Smooth muscle cell (in vitro differentiated cells): ENCODE results near the gene SCAPER. TPM values are rescaled to one million over a fixed set of nuclear protein-coding genes. Genes with fewer than 3 reads are reported as not detected.

ENCODE experiments used
- DNase-seq: peaks from one replicate; lab custom pipeline; 2025; ENCODE audit not compliant: unreplicated experiment; lab: John Stamatoyannopoulos, UW
- H2AFZ ChIP-seq: fragments of 200-600 bp; sonication (generic); 2 replicates; pipeline ENCODE4 v1.6.0; 2016; ENCODE audit warnings: antibody characterized with exemption, low read depth, mild to moderate bottlenecking
- H3F3A ChIP-seq: fragments of 200-600 bp; sonication (generic); 2 replicates; pipeline ENCODE4 v1.6.0; 2017; ENCODE audit warnings: antibody characterized with exemption, low read depth
- H3K27ac ChIP-seq: fragments of 200-600 bp; sonication (generic); 2 replicates; pipeline ENCODE4 v1.5.1; 2016; ENCODE audit warnings: low read depth, mild to moderate bottlenecking
- H3K27me3 ChIP-seq: fragments of 200-600 bp; sonication (generic); 2 replicates; pipeline ENCODE4 v1.6.1; 2016; ENCODE audit warnings: low read depth, mild to moderate bottlenecking
- H3K36me3 ChIP-seq: fragments of 200-600 bp; sonication (generic); 2 replicates; pipeline ENCODE4 v1.5.1; 2016; ENCODE audit warnings: low read depth
- H3K4me1 ChIP-seq: fragments of 200-600 bp; sonication (generic); 2 replicates; pipeline ENCODE4 v1.5.1; 2016; ENCODE audit warnings: low read depth
- H3K4me2 ChIP-seq: fragments of 200-600 bp; sonication (generic); 2 replicates; pipeline ENCODE4 v1.6.0; 2016; ENCODE audit warnings: mild to moderate bottlenecking
- H3K4me3 ChIP-seq: fragments of 200-600 bp; sonication (generic); 2 replicates; pipeline ENCODE4 v1.5.1; 2016; ENCODE audit warnings: mild to moderate bottlenecking
- H3K79me2 ChIP-seq: fragments of 200-600 bp; sonication (generic); 2 replicates; pipeline ENCODE4 v1.6.0; 2016; ENCODE audit warnings: low read depth, mild to moderate bottlenecking
- H3K9ac ChIP-seq: fragments of 200-600 bp; sonication (generic); 2 replicates; pipeline ENCODE4 v1.6.0; 2016; ENCODE audit warnings: low read depth
- H3K9me3 ChIP-seq: fragments of 200-600 bp; sonication (generic); replicated peaks from 2 replicates; pipeline ENCODE4 v1.5.1; 2016; ENCODE audit warnings: low read depth
- H4K20me1 ChIP-seq: fragments of 200-600 bp; sonication (generic); 2 replicates; pipeline ENCODE4 v1.6.0; 2016; ENCODE audit warnings: low read depth
- WGBS: methylation state at CpG from one replicate; pipeline ENCODE4 v1.1.7; 2016; ENCODE audit warnings: low lambda C conversion rate; 5-methylcytosine and 5-hydroxymethylcytosine counted together
- polyA plus RNA-seq: library from polyadenylated mRNA; unstranded; fragments of >200 nt; fragmentation: Nextera tagmentation; extraction: Ambion mirVana; gene quantifications from 2 replicates; pipeline ENCODE4 v1.2.1, GENCODE V29; 2016
- total RNA-seq: library from RNA; depleted of rRNA; stranded (reverse); fragments of >200 nt; gene quantifications from 2 replicates; pipeline ENCODE4 v1.2.3, GENCODE V29; 2014
- TF ChIP-seq, protein P1 (sequence below): fragments of 200-600 bp; sonication (generic); IDR thresholded peaks from 2 replicates; pipeline ENCODE4 v1.5.1; 2017; ENCODE audit warnings: borderline replicate concordance, mild to moderate bottlenecking, antibody characterized with exemption; ENCODE audit not compliant: insufficient read depth, poor library complexity, severe bottlenecking

SCAPER gene
- total and polyA plus RNA-seq, 2 experiments from 2014 or later: 6.6 to 34.3 TPM

DNA sequence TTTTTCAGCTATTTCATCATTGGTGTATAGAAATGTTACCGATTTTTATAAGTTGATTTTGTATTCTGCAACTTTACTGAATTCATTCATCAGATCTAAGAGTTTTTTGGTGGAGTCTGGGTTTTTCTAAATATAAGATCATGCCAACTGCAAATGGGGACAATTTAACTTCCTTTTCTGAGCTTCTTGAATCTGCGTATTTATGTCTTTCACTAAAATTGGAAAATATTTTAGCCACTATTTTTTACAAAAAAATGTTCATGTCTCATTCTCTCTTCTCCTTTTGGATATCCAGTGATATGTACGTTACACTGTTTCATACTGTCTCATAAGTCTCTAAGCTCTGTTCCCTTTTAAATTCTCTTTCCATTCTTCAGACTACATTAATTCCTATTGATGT, 444.8 kb downstream of the SCAPER start:
- no peaks in the 10 kb centered on the region for H3K79me2 ChIP-seq
- H3K4me2 ChIP-seq: no peak overlapping the region
- no peaks in the 10 kb centered on the region for H3K36me3 ChIP-seq
- no peaks in the 10 kb centered on the region for H3K27me3 ChIP-seq
- TF ChIP-seq, protein P1, sequence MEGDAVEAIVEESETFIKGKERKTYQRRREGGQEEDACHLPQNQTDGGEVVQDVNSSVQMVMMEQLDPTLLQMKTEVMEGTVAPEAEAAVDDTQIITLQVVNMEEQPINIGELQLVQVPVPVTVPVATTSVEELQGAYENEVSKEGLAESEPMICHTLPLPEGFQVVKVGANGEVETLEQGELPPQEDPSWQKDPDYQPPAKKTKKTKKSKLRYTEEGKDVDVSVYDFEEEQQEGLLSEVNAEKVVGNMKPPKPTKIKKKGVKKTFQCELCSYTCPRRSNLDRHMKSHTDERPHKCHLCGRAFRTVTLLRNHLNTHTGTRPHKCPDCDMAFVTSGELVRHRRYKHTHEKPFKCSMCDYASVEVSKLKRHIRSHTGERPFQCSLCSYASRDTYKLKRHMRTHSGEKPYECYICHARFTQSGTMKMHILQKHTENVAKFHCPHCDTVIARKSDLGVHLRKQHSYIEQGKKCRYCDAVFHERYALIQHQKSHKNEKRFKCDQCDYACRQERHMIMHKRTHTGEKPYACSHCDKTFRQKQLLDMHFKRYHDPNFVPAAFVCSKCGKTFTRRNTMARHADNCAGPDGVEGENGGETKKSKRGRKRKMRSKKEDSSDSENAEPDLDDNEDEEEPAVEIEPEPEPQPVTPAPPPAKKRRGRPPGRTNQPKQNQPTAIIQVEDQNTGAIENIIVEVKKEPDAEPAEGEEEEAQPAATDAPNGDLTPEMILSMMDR: no peak
- H3K9me3 ChIP-seq: no peaks in the 10 kb centered on the region
- H3F3A ChIP-seq: no peaks in the 10 kb centered on the region
- H2AFZ ChIP-seq: no peak overlapping the region
- no peak for DNase-seq
- no peak overlapping the region for H3K27ac ChIP-seq
- no peaks in the 10 kb centered on the region for H3K4me1 ChIP-seq
- H3K4me3 ChIP-seq: no peak overlapping the region
- H4K20me1 ChIP-seq: no peaks in the 10 kb centered on the region
- WGBS: 90% methylated on average over 3 of the region's 3 CpGs
- H3K9ac ChIP-seq: no peak overlapping the region

DNA sequence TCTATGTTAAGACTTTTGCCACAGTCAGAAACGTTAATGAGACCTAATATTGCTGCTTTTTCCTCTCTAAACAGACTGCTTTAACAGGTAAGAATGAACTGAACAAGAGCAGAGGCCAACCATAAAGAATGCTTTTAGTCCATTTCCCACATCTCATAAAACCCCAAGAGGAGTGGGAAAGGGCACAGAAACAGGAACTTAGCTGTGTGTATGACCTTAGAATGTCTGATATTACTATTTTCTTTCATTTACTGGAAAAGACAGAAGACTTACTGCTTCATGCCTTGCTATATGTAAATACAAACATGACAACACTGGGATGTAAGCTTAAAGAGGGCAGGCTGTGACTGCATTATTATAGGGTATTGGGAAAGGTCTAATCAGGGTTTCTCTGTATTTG, 453.6 kb downstream of the SCAPER start:
- Histone ChIP-seq H2AFZ (no peak overlapping the region), H3K9me3 (no peaks in the 10 kb centered on the region), H3F3A (no peaks in the 10 kb centered on the region), H3K4me1 (no peaks in the 10 kb centered on the region), H3K27ac (no peak overlapping the region), H3K27me3 (no peaks in the 10 kb centered on the region), H3K79me2 (no peaks in the 10 kb centered on the region), H3K4me3 (no peak overlapping the region), H3K4me2 (no peak overlapping the region), H3K9ac (no peak overlapping the region), H3K36me3 (no peaks in the 10 kb centered on the region), H4K20me1 (no peaks in the 10 kb centered on the region)
- 39% methylated on average over 1 of the region's 1 CpG for WGBS
- no peak for DNase-seq
- TF ChIP-seq, protein P1: no peak

DNA sequence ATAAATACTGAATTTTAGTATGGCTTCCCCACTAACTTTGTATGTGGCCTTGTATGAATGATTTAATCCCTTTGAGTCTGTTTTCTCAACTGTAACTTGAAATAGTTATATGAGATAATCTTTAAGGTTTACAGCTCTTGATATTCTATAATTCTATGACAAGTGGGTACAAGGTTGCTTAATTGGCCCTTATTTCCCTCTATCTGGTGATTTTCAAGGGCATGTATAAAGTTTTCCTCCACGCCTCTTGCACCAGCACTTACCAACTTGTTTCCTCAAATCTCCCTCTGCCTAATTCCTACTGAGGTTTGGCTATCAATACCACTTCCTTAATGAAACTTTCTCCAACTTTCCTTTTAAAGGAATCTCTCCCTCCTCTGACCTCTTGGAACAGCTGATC, 455.7 kb downstream of the SCAPER start:
- Histone ChIP-seq H2AFZ (no peak overlapping the region), H3K79me2 (no peaks in the 10 kb centered on the region), H3K9me3 (no peaks in the 10 kb centered on the region), H3K4me2 (no peak overlapping the region), H3K27me3 (no peaks in the 10 kb centered on the region), H3K36me3 (no peaks in the 10 kb centered on the region), H3F3A (no peaks in the 10 kb centered on the region), H3K4me1 (no peaks in the 10 kb centered on the region), H3K27ac (no peak overlapping the region), H3K4me3 (no peak overlapping the region), H3K9ac (no peak overlapping the region), H4K20me1 (no peaks in the 10 kb centered on the region)
- 88% methylated on average over 1 of the region's 1 CpG for WGBS
- TF ChIP-seq, protein P1: no peak
- DNase-seq: no peak

DNA sequence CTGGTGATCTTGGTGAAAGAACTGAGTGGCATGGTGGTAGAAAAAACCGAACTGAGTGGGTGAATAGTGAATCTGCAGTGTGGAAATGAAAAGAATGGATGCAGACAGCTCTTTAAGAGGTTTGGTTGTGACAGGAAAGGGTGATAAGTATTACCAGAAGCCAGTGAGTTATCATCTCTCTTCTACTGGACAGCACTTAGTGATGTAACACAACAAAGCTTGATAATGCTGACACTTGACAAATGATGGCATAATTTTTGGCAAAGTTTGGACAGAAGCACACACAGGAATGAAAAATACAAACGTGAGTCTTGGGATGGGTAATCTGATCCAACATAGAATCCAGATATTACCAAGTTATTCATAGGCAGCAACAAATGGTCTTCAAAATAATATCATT, 456.4 kb downstream of the SCAPER start:
- TF ChIP-seq, protein P1: no peak
- Histone ChIP-seq H3K27me3 (no peaks in the 10 kb centered on the region), H3K4me3 (no peak overlapping the region), H4K20me1 (no peaks in the 10 kb centered on the region), H3K36me3 (no peaks in the 10 kb centered on the region), H3F3A (no peaks in the 10 kb centered on the region), H3K4me2 (no peak overlapping the region), H3K27ac (no peak overlapping the region), H2AFZ (no peak overlapping the region), H3K4me1 (no peaks in the 10 kb centered on the region), H3K79me2 (no peaks in the 10 kb centered on the region), H3K9ac (no peak overlapping the region), H3K9me3 (no peaks in the 10 kb centered on the region)
- 65% methylated on average over 2 of the region's 2 CpGs for WGBS
- DNase-seq: no peak
